ENCODE data around the gene PNLDC1.

Gene PNLDC1, protein sequence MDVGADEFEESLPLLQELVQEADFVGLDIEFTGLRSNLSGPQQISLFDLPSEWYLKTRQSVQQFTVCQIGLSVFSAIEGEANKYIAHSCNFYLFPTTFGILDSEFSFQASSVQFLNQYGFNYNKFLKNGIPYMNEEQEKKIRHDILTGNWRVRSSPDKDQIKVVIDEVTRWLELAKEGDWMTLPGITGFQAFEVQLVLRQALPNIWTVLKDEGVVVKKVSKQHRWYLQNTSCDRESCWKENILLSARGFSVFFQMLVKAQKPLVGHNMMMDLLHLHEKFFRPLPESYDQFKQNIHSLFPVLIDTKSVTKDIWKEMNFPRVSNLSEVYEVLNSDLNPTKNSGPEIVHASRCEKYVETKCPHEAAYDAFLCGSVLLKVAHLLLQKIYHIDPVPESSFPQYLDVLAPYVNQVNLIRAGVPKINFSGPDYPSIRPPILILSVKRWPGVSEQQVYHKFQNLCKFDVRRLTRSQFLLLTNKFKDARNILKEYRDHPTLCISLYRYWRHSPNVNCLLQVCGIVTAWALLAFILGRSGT

DNA sequence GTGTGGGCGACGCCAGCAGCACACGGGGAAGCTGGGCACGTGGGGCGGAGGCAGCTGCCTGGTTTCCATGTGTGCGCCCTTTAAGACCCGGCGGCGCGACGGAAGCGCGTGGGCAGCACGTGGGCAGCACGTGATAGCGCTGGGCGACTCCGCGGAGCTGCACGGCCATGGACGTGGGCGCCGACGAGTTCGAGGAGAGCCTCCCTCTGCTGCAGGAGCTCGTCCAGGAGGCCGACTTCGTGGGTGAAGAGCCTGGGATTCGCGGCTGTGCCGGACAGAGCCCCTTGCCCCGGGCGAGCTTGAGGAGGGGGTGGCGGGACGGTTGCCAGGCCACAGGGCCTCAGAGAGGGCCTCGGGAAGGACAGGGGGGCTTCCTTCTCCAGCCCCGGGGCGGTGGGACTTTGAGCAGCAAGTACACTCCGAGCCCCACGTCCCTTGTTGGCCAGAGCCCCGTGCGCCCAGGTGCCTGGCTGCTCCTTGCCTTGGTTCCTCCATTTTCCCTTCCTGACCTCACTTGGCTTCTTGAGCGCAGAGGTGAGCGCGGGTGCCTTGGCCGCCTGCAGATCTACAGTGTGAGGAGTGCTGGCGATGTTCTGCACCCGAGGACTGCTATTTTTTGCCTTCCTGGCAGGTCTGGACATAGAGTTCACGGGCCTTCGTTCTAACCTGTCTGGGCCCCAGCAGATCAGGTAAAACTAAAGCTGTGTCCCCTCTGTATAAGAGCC is at the start of gene PNLDC1:
Gene PNLDC1, plus strand, starts transcription at position 136 of the 725 bp plus-strand sequence. Its CDS starts 32 bp downstream, at position 168.
- DNase-seq = no peak

DNA sequence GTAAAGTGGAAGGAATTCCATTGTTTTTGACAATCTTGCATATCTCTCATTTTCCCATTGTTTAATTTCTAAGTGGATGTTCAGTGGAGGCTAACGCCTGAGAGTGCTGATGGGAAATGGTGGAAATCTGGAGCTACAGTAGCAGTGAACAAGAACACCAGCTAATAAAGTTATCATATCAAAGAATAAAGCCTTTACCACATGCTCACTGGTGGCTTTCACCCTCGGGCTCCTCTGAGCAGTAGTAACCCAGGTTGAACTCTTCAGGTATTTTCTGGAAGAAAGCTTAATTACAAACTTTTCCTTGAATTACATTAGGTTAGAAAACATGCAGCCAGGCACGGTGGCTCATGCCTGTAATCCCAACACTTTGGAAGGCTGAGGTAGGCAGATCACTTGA is 48.6 kb upstream of the PNLDC1 start:
- no peak for DNase-seq

DNA sequence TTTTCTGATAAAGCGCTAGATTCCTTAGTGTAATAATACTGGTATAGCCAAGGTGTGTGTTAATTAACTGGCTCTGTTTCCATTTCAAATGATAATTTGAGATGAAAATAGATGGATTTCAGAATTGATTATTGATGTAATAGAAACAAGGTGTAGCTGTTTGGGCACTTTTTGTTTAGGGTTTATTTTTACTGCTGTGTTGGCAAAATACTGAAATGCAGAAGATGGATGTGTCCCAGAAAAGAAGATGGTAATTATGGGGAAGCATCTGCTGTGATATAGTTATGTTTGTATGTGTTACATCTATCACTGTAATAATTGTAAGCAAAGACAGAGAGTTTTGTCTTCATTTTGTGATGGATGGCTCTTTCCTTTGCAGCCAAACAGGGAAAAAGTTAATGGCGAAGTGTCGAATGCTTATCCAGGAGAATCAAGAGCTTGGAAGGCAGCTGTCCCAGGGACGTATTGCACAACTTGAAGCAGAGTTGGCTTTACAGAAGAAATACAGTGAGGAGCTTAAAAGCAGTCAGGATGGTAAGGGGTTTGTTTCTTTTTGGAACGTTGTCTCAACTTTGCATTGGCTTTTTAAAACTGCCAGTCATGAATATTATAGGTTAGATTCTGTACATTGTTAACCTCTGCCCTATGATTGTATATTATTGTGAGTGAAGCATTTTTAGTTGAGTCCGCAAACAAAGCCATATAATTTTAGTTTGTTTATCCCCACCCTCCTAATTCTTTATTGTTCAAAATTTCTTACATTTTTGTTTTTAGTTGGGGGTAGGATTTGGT is 46.8 kb upstream of the PNLDC1 start:
- DNase-seq = no peak

DNA sequence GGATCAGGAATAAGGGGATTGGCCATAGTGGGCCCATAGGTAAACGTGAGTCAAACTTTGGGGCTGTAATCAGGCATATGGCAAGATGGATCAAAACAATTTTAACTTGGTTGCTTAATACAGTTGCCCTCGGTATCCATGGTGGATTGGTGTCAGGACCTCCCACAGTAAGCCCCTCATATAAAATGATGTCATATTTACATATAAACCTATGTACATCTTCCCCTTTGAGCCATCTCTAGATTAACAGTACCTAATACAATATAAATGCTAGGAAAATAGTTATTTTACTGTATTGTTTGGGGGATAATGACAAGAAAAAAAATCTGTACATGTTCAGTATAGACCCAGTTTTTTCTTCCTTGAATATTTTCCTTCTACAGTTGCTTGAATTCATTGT is 45.7 kb upstream of the PNLDC1 start:
- DNase-seq = no peak

DNA sequence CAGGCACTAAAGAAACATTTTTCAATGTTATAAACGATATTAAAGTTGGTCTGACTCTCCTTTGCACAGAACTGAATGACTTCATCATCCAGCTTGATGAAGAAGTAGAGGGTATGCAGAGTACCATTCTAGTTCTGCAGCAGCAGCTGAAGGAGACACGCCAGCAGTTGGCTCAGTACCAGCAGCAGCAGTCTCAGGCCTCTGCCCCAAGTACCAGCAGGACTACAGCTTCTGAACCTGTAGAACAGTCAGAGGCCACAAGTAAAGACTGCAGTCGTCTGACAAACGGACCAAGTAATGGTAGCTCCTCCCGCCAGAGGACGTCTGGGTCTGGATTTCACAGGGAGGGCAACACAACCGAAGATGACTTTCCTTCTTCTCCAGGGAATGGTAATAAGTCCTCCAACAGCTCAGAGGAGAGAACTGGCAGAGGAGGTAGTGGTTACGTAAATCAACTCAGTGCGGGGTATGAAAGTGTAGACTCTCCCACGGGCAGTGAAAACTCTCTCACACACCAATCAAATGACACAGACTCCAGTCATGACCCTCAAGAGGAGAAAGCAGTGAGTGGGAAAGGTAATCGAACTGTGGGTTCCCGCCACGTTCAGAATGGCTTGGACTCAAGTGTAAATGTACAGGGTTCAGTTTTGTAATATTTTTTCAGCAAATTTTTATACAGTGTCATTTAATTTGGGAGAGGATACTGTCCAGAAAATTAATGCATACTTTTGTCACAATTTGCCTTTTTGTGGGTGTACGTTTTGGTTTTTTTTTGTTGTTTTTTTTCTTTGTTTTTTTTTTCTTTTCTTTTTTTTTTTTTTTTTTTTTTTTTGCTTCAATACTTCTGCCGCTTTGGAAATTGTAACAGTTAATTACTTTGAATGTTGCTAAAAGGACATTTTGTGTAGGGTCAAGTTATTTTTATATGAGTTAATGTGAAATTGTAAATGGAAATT is 44.8 kb upstream of the PNLDC1 start:
- no peak for DNase-seq

DNA sequence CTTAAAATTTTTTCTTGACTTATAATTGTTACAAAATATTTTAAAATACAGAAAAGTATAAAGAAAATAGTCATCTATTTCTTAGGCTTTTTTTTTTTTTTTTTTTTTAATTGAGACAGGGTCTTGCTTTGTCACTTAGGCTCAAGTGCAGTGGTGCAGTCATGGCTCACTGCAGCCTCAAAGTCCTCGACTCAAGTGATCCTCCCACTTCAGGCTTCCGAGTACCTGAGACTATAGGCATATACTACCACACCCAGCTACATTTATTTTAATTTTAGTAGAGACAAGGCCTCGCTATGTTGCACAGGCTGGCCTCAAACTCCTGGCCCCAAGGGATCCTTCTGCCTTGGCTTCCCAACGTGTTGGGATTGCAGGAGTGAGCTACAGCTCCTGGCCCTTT is 43.6 kb upstream of the PNLDC1 start:
- no peak for DNase-seq

DNA sequence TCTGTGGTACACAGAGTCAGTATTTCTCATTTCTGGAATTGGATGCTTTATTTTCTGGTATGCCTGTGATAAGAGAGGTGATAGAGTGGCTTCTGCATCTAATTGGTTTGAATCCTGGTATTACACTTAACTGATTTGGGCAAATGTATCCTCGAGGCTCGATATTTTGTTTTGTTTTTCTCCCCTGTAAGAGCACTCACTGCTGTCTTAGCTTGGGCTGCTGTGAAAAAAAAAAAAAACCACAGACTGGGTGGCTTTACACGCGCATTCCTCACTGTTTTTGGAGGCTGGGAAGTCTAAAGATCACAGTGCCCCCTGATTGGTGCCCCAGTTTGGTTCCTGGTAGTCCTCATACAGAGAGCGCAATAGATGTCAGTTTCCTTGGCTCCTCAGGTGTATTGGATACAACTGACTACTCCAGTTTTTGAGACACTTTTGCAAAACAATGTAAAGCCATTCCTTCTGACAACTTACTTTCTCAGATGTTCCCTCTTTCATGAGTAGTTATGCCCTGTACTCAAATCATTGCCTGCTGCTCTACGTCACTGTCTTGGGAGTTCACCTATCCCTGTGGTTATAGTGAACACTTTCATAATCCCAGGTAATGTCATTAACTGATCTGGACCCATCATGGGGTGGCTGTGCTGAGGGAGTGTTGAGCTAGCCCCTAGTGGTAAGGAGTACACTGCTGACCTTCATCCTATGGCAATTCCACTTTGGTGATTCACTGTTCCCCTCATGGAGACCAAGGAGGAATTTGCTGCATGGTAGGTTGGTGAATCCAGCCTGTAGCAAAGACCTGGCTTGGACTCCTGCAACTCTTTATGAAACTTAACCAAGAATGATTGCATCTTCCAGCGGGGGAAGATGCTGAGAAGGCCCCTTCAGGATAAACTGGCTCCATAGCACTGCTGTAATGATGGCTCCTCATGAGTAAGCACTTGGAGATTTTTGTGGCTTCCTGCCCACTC is 41.8 kb upstream of the PNLDC1 start:
- DNase-seq = no peak

DNA sequence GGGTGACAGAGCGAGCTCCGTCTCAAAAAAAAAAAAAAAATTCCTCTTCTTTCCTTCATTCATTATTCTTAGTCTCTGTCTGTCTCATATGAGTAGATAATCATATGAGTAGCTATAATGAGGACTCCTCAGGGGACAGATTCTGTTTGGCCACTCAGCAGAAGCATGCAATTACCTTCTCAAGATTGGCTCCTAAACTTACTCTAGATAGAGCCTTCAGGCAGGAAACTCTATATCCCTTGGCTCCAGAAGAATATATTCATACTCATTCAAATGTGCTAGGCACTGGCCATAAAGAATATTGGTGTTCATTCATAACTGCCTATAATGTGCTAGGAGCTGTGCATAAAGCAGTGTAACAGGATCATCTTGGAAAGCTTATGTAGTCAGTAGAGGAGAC is 40.4 kb upstream of the PNLDC1 start:
- DNase-seq = no peak

DNA sequence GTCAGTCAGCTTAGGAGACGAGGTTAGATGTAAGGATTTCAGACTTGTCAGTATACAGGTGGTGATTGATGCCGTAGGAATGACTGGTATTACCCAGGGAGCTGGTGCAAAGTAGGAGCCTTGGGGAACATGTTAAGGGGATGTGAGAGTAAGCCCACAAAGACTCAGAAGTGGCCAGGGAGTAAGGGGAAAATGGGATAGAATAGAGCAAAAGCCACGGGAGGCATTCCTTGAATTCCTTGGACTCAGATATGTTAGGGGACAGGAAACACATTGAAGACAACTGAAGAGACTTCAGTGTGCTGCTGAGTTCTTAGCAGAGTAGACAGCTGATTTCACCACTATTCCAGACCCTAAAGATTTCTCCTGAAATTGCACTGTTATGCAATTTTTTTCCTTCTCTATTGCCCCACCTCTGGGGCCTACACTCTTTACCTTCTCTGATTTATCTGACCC is 39.4 kb upstream of the PNLDC1 start:
- DNase-seq = no peak

DNA sequence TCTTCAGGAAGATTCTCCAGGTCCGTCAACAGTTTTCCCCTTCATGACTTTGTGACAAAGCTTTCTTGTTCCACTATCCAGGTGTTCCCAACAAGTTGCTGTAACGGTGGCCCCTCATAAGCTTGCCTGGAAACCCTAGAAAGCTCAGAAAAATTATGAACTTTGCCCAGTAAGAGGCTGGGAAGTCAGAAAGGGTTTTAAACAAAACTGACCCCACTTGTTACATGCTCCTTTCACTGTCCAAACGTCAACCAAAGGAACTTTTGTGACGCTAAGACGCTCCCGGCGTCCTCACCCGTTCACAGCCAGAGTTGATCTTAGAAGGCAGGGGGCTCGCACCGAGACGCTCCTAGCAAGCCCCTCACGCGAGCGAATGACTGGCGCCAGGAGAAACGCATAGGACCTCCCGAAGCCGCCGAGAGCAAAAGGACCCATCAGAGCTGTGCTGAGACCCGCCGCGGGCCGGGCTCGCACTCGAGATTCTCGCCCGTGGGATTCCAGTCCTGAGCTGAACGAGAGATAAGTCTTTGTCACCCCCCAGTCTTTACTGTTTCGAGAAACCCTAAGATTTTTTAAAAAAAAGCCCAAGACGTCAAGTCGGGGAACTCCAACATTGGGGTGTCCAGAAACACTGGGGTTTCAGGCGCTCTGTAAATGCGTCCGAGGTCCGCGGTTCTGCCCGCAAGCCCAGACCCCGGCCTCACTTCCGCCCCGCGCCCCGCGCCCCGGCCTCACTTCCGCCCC is 38.8 kb upstream of the PNLDC1 start:
- DNase-seq = peak; percentile 37

DNA sequence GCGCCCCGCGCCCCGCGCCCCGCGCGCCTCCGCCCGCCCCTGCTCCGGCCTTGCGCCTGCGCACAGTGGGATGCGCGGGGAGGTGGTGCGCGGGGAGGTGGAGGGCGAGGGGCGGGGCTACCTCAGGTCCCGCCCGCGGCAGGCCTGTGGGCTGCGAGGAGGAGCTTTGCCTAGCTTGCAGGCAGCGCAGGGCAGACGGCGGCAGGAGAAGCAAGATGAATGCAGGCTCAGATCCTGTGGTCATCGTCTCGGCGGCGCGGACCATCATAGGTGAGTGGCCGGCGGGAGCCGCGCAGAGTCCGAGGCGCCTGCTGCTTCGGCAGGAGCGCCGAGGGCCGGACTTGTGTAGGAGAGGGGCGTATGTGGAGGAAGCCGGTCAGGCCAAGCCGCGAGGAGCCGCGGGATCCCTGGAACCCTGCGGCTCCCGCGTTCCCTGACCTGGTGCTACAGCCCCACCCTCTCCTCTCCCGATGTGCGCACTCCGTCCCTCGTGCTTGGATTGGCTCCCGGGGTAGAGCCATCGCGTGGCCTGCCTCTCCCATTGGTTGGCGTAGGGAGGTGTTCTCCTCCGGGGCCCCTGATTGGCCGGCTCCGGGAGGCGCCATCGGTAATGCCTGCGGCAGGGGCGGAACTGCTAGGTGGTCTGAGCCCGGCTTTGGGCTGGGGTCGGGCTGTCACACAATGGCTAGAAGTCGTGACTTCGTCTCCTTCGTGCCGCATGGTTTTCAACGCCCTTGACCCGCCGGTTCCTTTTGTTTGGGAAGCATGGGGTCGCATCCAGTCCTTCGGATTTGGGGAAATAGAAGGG is 38.0 kb upstream of the PNLDC1 start, which contains the start of gene ACAT2:
Gene ACAT2, plus strand, starts transcription at position 173 of the 808 bp plus-strand sequence. Its CDS starts 43 bp downstream, at position 216.
- peak; percentile 86 for DNase-seq

DNA sequence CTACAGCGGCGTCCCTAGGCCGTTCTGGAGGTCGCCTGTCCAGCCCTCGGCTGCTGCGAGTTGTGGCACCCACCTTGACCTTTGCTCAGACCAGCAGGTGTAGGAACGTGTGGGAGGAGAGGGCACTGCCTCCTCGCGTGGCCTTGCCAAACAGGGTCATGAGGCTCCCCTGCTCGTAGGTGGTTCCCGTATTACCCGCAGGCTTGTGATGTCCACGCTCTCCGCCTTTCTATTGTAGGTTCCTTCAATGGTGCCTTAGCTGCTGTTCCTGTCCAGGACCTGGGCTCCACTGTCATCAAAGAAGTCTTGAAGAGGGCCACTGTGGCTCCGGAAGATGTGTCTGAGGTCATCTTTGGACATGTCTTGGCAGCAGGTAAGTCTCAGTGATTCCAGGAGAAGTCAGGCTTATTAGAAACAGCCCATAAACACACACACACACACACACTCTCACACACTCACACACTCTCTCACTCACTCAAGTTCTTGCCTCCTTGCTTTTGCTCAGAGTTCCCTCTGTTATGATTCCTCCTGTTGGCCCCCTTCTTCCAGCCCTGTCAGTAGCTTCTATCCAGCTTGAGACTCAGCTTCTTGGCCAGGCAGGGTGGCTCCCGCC is 37.3 kb upstream of the PNLDC1 start:
- DNase-seq = peak; percentile 21

DNA sequence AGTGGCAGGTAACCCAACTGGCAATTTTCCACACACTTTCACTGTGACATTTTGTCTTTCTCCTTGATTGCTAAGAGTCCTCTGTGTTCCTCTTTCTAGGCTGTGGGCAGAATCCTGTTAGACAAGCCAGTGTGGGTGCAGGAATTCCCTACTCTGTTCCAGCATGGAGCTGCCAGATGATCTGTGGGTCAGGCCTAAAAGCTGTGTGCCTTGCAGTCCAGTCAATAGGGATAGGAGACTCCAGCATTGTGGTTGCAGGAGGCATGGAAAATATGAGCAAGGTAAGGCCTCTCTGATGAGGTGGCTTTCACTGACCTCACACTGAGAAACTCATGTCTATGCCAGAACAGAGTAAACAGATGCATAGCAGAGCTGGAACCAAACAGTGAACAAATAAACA is 33.2 kb upstream of the PNLDC1 start:
- DNase-seq = no peak

DNA sequence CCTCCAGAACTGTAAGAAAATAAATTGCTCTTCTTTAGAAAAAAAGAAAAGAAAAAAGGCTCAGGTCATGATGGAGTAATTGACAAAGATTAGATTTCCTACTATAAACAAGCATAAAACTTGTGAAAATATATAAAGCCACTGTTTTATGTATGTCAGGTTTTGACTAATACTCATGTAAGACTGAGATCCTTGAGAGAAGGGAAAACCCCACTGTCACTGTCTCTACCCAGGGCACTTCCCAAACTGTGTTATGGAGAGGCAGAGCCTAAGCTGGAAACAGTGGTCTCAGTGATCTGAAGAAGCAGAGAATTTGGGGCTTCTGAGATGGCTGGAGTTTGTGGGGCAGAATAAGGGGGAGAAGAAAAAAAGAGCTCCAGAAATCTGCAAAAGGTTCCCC is 30.6 kb upstream of the PNLDC1 start:
- DNase-seq = no peak

DNA sequence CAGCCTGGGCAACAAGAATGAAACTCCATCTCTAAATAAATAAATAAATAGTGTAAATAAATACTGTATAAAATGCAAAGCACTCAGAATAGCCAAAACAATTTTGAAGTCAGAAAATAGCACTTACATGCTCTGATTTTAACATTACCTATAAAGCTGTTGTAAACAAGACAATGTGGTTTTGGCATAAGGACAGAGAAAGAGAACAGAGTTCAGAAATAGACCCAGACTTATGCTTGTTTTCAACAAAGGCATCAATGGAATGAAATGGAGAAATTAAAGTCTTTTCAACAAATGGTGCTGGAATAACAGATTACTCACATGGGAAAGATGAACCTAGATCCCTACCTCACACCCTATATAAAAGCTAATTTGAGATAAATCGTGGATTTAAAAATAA is 27.9 kb upstream of the PNLDC1 start:
- DNase-seq = no peak

DNA sequence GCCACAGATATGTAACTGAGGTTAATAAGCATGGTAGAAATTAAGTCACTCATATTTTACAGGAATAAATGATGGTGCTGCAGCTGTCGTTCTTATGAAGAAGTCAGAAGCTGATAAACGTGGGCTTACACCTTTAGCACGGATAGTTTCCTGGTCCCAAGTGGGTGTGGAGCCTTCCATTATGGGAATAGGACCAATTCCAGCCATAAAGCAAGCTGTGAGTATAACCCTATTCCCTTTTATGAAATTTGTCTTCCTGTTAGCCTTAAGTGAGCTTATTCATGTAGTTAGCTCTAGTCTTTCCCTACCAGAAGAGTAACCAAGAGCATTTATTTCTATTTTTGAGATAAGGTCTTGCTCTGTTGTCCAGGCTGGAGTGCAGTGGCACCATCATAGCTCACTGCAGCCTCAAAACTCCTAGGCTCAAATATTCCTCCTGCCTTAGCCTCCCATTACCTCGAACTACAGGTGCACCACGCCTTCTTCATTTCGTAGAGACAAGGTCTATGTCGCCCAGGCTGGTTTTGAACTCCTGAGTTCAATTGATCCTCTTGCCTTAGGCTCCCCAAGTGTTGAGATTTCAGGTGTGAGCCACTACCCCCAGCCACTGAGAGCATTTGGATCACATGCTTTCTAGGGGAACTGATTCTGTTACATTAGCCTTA is 22.7 kb upstream of the PNLDC1 start:
- no peak for DNase-seq

DNA sequence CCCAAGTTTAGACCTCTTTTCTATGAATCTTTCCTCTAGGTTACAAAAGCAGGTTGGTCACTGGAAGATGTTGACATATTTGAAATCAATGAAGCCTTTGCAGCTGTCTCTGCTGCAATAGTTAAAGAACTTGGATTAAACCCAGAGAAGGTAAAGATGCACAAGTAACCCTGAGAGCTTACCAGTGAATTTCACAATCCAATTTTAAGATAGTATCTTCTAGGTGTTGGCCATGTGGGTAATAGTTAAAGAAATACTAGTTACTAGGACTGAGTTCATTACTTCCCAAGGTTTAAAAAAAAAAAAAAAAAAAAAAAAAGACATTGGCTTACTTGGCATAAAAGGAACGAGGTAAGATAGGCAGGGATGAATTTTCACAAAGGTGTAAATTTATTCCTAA is 21.9 kb upstream of the PNLDC1 start:
- DNase-seq = no peak

DNA sequence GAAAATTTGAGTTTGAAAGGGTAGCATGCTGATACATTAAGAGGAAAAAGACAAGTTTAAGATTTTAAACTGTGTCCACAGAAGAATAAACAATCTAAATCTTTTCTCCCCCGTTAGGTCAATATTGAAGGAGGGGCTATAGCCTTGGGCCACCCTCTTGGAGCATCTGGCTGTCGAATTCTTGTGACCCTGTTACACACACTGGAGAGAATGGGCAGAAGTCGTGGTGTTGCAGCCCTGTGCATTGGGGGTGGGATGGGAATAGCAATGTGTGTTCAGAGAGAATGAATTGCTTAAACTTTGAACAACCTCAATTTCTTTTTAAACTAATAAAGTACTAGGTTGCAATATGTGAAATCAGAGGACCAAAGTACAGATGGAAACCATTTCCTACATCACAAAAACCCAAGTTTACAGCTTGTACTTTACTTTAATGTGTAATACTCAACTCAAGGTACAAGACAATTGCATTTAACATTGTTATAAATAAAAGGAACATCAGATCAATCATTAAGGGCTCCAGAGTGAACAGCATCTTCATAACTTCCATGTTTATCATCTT is 21.5 kb upstream of the PNLDC1 start:
- no peak for DNase-seq

Data from activated CD8-positive, alpha-beta memory T cell treated with anti-CD3 and anti-CD28 coated beads, Interleukin-2, amount 50 U/mL, for 4 hours (primary cell).